Measurements from ENCODE around the gene MMP14.

- TF ChIP-seq, protein P1, sequence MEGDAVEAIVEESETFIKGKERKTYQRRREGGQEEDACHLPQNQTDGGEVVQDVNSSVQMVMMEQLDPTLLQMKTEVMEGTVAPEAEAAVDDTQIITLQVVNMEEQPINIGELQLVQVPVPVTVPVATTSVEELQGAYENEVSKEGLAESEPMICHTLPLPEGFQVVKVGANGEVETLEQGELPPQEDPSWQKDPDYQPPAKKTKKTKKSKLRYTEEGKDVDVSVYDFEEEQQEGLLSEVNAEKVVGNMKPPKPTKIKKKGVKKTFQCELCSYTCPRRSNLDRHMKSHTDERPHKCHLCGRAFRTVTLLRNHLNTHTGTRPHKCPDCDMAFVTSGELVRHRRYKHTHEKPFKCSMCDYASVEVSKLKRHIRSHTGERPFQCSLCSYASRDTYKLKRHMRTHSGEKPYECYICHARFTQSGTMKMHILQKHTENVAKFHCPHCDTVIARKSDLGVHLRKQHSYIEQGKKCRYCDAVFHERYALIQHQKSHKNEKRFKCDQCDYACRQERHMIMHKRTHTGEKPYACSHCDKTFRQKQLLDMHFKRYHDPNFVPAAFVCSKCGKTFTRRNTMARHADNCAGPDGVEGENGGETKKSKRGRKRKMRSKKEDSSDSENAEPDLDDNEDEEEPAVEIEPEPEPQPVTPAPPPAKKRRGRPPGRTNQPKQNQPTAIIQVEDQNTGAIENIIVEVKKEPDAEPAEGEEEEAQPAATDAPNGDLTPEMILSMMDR (IDR thresholded peaks at IDR 0.05): no peak
- TF ChIP-seq POLR2A (IDR thresholded peaks at IDR 0.05): no peak
Observed at GRCh38 chr14:22887260-22887989, 51.0 kb downstream of the MMP14 start.

All from adrenal gland (tissue), 5 donors.